ENCODE results near the gene SPTB.

The SPTB gene

DNA sequence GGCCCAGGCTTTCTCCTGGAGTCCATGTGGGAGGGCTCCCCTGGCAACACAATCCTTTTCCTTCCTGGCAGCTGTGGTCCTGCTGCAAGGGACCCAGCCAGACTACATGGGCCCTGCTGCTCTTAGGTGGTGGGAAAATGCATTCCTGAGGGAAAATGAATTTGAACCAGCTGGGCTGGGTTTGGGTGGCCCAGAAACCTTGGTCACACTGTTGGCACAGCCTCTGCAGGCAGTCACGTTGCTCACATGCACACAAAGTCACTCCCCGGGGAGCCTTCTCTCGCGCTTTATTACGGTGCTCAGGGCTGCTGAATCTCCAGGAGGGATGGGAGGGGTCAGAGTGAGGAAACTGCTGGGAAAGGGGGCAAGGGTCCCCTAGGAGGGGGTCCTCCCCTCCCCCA lies 158.3 kb downstream of the SPTB start:
- Histone ChIP-seq H4K20me1 (ENCODE audit: insufficient read depth, low read length) (no peaks in the 10 kb centered on the region), H3K9me2 (replicated peaks; ENCODE audit: insufficient read depth, low read length) (no peaks in the 10 kb centered on the region), H3K9ac (ENCODE audit: low read length) (no peak overlapping the region), H3K27ac (ENCODE audit: low read length) (no peak overlapping the region), H2AFZ (ENCODE audit: low read length) (no peak overlapping the region), H3K36me3 (replicated peaks; ENCODE audit: insufficient read depth, low read length) (no peaks in the 10 kb centered on the region), H3K4me3 (ENCODE audit: low read length) (no peak overlapping the region), H3K79me2 (ENCODE audit: low read length) (no peaks in the 10 kb centered on the region), H3K4me2 (ENCODE audit: low read depth, low read length) (no peak overlapping the region), H3F3A (ENCODE audit: insufficient read depth, low read length) (no peaks in the 10 kb centered on the region), H3K9me3 (replicated peaks; ENCODE audit: insufficient read depth, low read length) (no peaks in the 10 kb centered on the region), H3K4me1 (ENCODE audit: low read length) (no peaks in the 10 kb centered on the region), H3K27me3 (replicated peaks; ENCODE audit: insufficient read depth, low read length) (no peaks in the 10 kb centered on the region)
- TF ChIP-seq EZH2phosphoT487 (IDR thresholded peaks at IDR 0.05; ENCODE audit: low read length) (no peak), EZH2 (optimal IDR thresholded peaks at IDR 0.05; ENCODE audit: low read depth, low read length) (no peak)
- TF ChIP-seq, protein P1, sequence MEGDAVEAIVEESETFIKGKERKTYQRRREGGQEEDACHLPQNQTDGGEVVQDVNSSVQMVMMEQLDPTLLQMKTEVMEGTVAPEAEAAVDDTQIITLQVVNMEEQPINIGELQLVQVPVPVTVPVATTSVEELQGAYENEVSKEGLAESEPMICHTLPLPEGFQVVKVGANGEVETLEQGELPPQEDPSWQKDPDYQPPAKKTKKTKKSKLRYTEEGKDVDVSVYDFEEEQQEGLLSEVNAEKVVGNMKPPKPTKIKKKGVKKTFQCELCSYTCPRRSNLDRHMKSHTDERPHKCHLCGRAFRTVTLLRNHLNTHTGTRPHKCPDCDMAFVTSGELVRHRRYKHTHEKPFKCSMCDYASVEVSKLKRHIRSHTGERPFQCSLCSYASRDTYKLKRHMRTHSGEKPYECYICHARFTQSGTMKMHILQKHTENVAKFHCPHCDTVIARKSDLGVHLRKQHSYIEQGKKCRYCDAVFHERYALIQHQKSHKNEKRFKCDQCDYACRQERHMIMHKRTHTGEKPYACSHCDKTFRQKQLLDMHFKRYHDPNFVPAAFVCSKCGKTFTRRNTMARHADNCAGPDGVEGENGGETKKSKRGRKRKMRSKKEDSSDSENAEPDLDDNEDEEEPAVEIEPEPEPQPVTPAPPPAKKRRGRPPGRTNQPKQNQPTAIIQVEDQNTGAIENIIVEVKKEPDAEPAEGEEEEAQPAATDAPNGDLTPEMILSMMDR (IDR thresholded peaks at IDR 0.05; ENCODE audit: low read length) = no peak
- no peak for DNase-seq

DNA sequence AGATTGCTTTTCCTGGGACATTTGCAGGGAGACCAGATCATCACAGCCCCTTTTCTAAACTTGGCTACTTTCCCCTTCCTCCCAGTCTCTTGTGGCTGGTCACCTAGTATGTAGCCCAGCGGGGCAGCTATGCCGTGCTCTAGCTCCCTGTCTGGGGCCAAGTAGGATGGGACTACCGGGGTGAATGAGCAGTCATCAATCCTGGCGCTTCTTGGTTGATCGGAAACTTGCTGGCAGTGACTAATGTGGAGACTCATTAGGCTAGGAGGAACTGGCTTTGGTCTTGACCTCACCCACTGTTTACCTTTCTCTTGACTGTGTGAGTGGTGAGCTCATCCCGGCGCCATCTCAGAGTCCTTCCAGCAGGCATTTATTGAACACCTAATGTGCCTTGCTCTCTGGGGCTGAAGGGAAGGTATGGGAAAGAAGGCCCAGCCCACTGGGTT lies 159.6 kb downstream of the SPTB start:
- no peak for DNase-seq
- Histone ChIP-seq H2AFZ (ENCODE audit: low read length) (no peak overlapping the region), H3K36me3 (replicated peaks; ENCODE audit: insufficient read depth, low read length) (no peaks in the 10 kb centered on the region), H3K9ac (ENCODE audit: low read length) (no peak overlapping the region), H3K4me3 (ENCODE audit: low read length) (no peak overlapping the region), H3K9me3 (replicated peaks; ENCODE audit: insufficient read depth, low read length) (no peaks in the 10 kb centered on the region), H3K27me3 (replicated peaks; ENCODE audit: insufficient read depth, low read length) (no peaks in the 10 kb centered on the region), H3K4me2 (ENCODE audit: low read depth, low read length) (no peak overlapping the region), H3F3A (ENCODE audit: insufficient read depth, low read length) (no peaks in the 10 kb centered on the region), H4K20me1 (ENCODE audit: insufficient read depth, low read length) (no peaks in the 10 kb centered on the region), H3K4me1 (ENCODE audit: low read length) (no peaks in the 10 kb centered on the region), H3K9me2 (replicated peaks; ENCODE audit: insufficient read depth, low read length) (no peaks in the 10 kb centered on the region), H3K27ac (ENCODE audit: low read length) (no peak overlapping the region), H3K79me2 (ENCODE audit: low read length) (no peaks in the 10 kb centered on the region)
- TF ChIP-seq, protein P1 (IDR thresholded peaks at IDR 0.05; ENCODE audit: low read length) = no peak
- TF ChIP-seq EZH2 (optimal IDR thresholded peaks at IDR 0.05; ENCODE audit: low read depth, low read length) (no peak), EZH2phosphoT487 (IDR thresholded peaks at IDR 0.05; ENCODE audit: low read length) (no peak)

DNA sequence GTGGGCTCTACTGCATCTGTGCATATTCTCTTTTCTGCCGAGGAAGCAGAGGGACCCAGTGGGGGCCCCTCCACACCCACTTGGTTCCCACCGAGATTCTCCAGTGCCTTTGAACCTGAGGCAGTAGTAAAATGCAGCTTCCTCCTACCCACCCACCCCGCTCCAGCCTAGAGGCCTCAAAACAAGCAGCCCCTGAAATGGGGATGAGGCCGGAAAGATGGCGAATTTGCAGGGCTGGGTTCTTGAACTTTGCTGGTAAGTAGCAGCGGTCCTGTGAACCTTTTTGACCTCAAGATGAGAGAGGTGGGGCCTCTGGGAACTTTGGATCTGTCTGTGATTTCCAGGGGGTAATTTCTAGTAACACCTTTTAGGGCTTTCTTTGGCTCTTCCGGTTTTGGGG lies 160.1 kb downstream of the SPTB start:
- no peak for DNase-seq
- H3K27me3 ChIP-seq (replicated peaks; ENCODE audit: insufficient read depth, low read length) = no peaks in the 10 kb centered on the region
- H3K27ac ChIP-seq (ENCODE audit: low read length) = no peak overlapping the region
- H3K79me2 ChIP-seq (ENCODE audit: low read length) = no peaks in the 10 kb centered on the region
- H3K9ac ChIP-seq (ENCODE audit: low read length) = no peak overlapping the region
- no peaks in the 10 kb centered on the region for H3K4me1 ChIP-seq (ENCODE audit: low read length)
- H3K9me2 ChIP-seq (replicated peaks; ENCODE audit: insufficient read depth, low read length) = no peaks in the 10 kb centered on the region
- H3K36me3 ChIP-seq (replicated peaks; ENCODE audit: insufficient read depth, low read length) = no peaks in the 10 kb centered on the region
- TF ChIP-seq EZH2 (optimal IDR thresholded peaks at IDR 0.05; ENCODE audit: low read depth, low read length) = no peak
- TF ChIP-seq EZH2phosphoT487 (IDR thresholded peaks at IDR 0.05; ENCODE audit: low read length) = no peak
- TF ChIP-seq, protein P1 (IDR thresholded peaks at IDR 0.05; ENCODE audit: low read length) = no peak
- H4K20me1 ChIP-seq (ENCODE audit: insufficient read depth, low read length) = no peaks in the 10 kb centered on the region
- H3K4me2 ChIP-seq (ENCODE audit: low read depth, low read length) = no peak overlapping the region
- no peaks in the 10 kb centered on the region for H3K9me3 ChIP-seq (replicated peaks; ENCODE audit: insufficient read depth, low read length)
- H3F3A ChIP-seq (ENCODE audit: insufficient read depth, low read length) = no peaks in the 10 kb centered on the region
- H2AFZ ChIP-seq (ENCODE audit: low read length) = no peak overlapping the region
- H3K4me3 ChIP-seq (ENCODE audit: low read length) = no peak overlapping the region
